GM04504 (cell line): ENCODE data around the gene FOXF1.

Experiments
- DNase-seq: peaks from one replicate; pipeline ENCODE4 v3.0.0-alpha.2; 2012; ENCODE audit warnings: low read depth

The FOXF1 gene

GRCh38 chr16:86558355-86559193 lies 48.2 kb downstream of the FOXF1 start:
- DNase-seq: no peak

GRCh38 chr16:86559802-86560305 lies 49.5 kb downstream of the FOXF1 start:
- DNase-seq: no peak

- no peak for DNase-seq
Measured at GRCh38 chr16:86562356-86562755, 52.0 kb downstream of the FOXF1 start.

- DNase-seq: peak; percentile 71
Measured at GRCh38 chr16:86563469-86564345, 53.4 kb downstream of the FOXF1 start.
